Keratinocyte (primary cell): Measurements from ENCODE around the gene REN. TPM values are rescaled to one million over a fixed set of nuclear protein-coding genes. Genes with fewer than 3 reads are reported as not detected.

ENCODE experiments used
- DNase-seq: peaks from one replicate; pipeline ENCODE4 v3.0.0-alpha.2; 2011; ENCODE audit warnings: low read depth, missing footprints, low spot score
- FAIRE-seq: peaks from 2 replicates; lab custom pipeline; 2011; peaks lifted over from hg19 to GRCh38; lab: Jason Lieb, UNC
- H2AFZ ChIP-seq: 2 replicates; pipeline ENCODE4 v1.6.0; 2012; ENCODE audit warnings: low read length, control low read depth, inconsistent platforms; ENCODE audit not compliant: control insufficient read depth
- H3K27ac ChIP-seq: 2 replicates; pipeline ENCODE4 v1.5.1; 2011; ENCODE audit warnings: low read length; ENCODE audit not compliant: control insufficient read depth, insufficient read depth
- H3K27me3 ChIP-seq: 3 replicates; pipeline ENCODE4 v1.6.0; 2011; ENCODE audit warnings: low read length; ENCODE audit not compliant: control insufficient read depth, insufficient read depth; ENCODE audit errors: extremely low read depth
- H3K36me3 ChIP-seq, 2 experiments: 2 replicates in 1 of 2; 3 replicates in 1 of 2; pipeline ENCODE4 v1.5.1; 2011; ENCODE audit warnings: low read length in 2 of 2, mild to moderate bottlenecking in 1 of 2; ENCODE audit not compliant: control insufficient read depth in 2 of 2, insufficient read depth in 2 of 2; ENCODE audit errors: extremely low read depth in 1 of 2
- H3K4me1 ChIP-seq: 3 replicates; pipeline ENCODE4 v1.5.1; 2011; ENCODE audit warnings: low read length; ENCODE audit not compliant: control insufficient read depth, insufficient read depth; ENCODE audit errors: extremely low read depth
- H3K4me2 ChIP-seq: 3 replicates; pipeline ENCODE4 v1.6.0; 2011; ENCODE audit warnings: low read depth, low read length; ENCODE audit not compliant: control insufficient read depth, insufficient read depth; ENCODE audit errors: extremely low read depth
- H3K4me3 ChIP-seq, 3 experiments: fragments of 200-600 bp in 1 of 3; sonication (generic) in 1 of 3; 2 replicates in 2 of 3; 3 replicates in 1 of 3; pipeline ENCODE4 v1.5.1; 2011 to 2016; ENCODE audit warnings: low read length in 3 of 3, mild to moderate bottlenecking in 3 of 3, control low read depth in 2 of 3, inconsistent platforms in 1 of 3, low read depth in 1 of 3, mixed read lengths in 1 of 3, mixed run types in 1 of 3, moderate library complexity in 1 of 3; ENCODE audit not compliant: control insufficient read depth in 2 of 3, insufficient read depth in 2 of 3; ENCODE audit errors: extremely low read depth in 1 of 3
- H3K79me2 ChIP-seq: 2 replicates; pipeline ENCODE4 v1.6.0; 2012; ENCODE audit warnings: low read length; ENCODE audit not compliant: control insufficient read depth, insufficient read depth
- H3K9ac ChIP-seq: 3 replicates; pipeline ENCODE4 v1.6.0; 2011; ENCODE audit warnings: low read length; ENCODE audit not compliant: control insufficient read depth, insufficient read depth; ENCODE audit errors: extremely low read depth
- H3K9me1 ChIP-seq: 3 replicates; pipeline ENCODE4 v1.6.0; 2011; ENCODE audit warnings: low read length; ENCODE audit not compliant: control insufficient read depth, insufficient read depth; ENCODE audit errors: extremely low read depth
- H3K9me3 ChIP-seq: 2 replicates; pipeline ENCODE4 v1.5.1; 2012; ENCODE audit warnings: low read depth, low read length; ENCODE audit not compliant: control insufficient read depth
- H4K20me1 ChIP-seq: 3 replicates; pipeline ENCODE4 v1.6.0; 2011; ENCODE audit warnings: low read length; ENCODE audit not compliant: control insufficient read depth, insufficient read depth; ENCODE audit errors: extremely low read depth
- CTCF ChIP-seq, 3 experiments: IDR thresholded peaks in 1 of 3; conservative IDR thresholded peaks in 1 of 3; optimal IDR thresholded peaks in 1 of 3; 2 replicates in 2 of 3; 3 replicates in 1 of 3; pipeline versions ENCODE3 to v1.5.1; 2011; ENCODE audit warnings: low read length in 3 of 3, mild to moderate bottlenecking in 3 of 3, moderate library complexity in 2 of 3, control low read depth in 1 of 3, inconsistent platforms in 1 of 3; ENCODE audit not compliant: insufficient read depth in 2 of 3; ENCODE audit errors: extremely low read depth in 1 of 3
- EZH2 ChIP-seq: IDR thresholded peaks from one replicate; pipeline ENCODE4 v1.6.1; 2012; ENCODE audit warnings: inconsistent platforms, mild to moderate bottlenecking, low read length, moderate library complexity
- dilution Hi-C: fragments of 300-500 bp; cut with MboI; formaldehyde crosslinking; loops from one replicate; pipeline ENCODE4 v1.7.0; 2020; ENCODE audit warnings: low sequenced_read_pairs; ENCODE audit not compliant: extremely low pct_ligation_motif_present
- polyA plus RNA-seq, 5 experiments: library from polyadenylated mRNA; depleted of rRNA in 3 of 5; stranded (reverse) in 3 of 5; stranded (forward) in 1 of 5; unstranded in 1 of 5; fragments of >200 nt; gene quantifications; 1 replicate in 1 of 5; 2 replicates in 3 of 5; 3 replicates in 1 of 5; pipeline versions ENCODE4 v1.2.1 to v1.2.3, GENCODE V29; 2011 to 2012; ENCODE audit warnings: missing spikeins in 2 of 5, low read depth in 1 of 5, low replicate concordance in 1 of 5

REN gene
- polyA plus RNA-seq, 1 donor (not counting 4 experiments of a cell fraction or from before 2014, with no cell fraction given), result not detected

DNA sequence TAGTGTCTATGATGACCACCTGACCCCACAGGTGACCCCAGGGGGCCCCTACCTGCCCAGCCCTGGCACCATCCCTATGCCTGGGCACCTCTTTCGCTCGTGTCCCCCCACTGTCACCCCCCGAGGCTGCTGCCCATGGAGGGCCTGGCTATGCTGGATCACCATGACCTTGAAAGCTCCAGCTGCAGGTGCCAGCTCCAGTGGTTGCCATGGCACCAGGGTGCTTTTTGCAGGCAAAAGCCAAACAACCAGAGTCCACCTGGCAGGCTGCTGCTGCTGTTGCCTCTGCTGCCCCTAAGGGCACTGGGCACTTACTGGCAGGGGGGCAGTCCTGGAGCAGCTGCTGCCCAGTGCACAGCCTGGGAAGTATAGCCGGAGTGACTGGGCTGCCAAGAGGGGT is 36.0 kb downstream of the REN start:
- FAIRE-seq, result no peak
- no peak for DNase-seq

DNA sequence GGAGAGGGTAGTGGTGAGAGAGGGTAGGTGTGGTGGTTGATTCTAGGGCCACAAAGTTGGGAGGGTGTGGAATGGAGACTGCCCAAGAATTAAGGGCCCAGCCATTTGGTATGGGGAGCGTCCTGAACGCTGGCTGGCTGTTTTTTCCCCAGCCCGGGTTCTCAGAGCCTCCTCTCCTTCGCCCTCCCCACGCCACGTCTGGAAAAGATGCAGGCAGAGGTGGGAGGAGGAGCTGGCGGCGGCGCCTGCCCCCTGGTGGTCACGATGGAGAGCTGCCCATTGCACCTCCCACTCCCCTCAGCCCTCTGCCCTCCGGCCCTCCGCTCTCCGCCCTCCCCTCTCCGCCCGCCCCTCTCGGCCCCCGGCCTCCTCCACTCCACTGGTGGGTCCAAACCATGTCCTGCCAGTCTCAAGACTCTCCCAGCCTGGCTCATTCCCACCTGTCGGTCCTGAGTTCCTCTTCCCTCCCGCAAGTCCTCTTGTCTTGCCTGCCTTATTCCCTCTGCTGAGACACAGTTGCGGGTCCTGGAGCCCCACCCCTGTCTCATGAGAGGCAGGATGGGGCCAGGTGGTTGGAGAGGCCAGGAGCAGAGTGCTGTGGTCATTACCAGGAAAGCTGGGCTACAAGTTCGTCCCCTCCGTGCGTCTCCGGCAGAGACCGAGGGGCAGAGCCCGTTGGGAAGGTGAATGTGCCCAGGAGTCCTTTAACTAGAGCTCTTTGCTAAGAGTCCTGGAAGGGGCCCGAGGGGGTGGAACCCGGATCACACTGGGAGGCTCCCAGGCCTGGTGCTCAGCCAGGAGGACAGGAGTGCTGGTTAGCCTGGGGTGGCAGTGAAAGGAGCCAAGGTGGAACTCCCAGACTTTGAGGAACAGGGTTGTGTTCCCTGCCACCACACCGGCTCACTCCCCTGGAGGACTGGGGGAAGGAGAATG is 36.9 kb downstream of the REN start:
- Histone ChIP-seq H3K9me3 (no peaks in the 10 kb centered on the region), H3K79me2 (no peaks in the 10 kb centered on the region), H3K4me1 (peaks cover 32% of the 10 kb centered on the region), H3K36me3 (no peaks in the 10 kb centered on the region), H3K27me3 (no peaks in the 10 kb centered on the region), H2AFZ (peak overlapping the region; percentile 88), H4K20me1 (no peaks in the 10 kb centered on the region), H3K9ac (peak overlapping the region; percentile 60), H3K27ac (peak overlapping the region; percentile 18), H3K4me2 (peak overlapping the region; percentile 87), H3K4me3 (peak overlapping the region; percentile 11 to 71 (median 52)), H3K9me1 (no peaks in the 10 kb centered on the region)
- DNase-seq (no peak), FAIRE-seq (peak; percentile 81)
- dilution Hi-C loops, result loop anchor here (25.0 kb wide), 1 partner anchor 267 kb away; the partner anchor contains the start of gene SNRPE
- TF ChIP-seq CTCF (optimal IDR thresholded peaks at IDR 0.05 in 1 of 3, IDR thresholded peaks at IDR 0.05 in 1 of 3, conservative IDR thresholded peaks at IDR 0.05 in 1 of 3; ENCODE audit: extremely low read depth in 1 of 3, insufficient read depth in 2 of 3, low read length in 3 of 3) (peak; percentile 54 to 97 (median 95)), EZH2 (no peak)

More for the DNA sequence above, 36.0 kb downstream of the REN start:
- TF ChIP-seq CTCF (optimal IDR thresholded peaks at IDR 0.05 in 1 of 3, IDR thresholded peaks at IDR 0.05 in 1 of 3, conservative IDR thresholded peaks at IDR 0.05 in 1 of 3; ENCODE audit: extremely low read depth in 1 of 3, insufficient read depth in 2 of 3, low read length in 3 of 3) (no peak), EZH2 (no peak)
- Histone ChIP-seq H3K9ac (peak overlapping the region; percentile 2), H3K27me3 (no peaks in the 10 kb centered on the region), H3K4me1 (peaks cover 32% of the 10 kb centered on the region), H2AFZ (no peak overlapping the region), H4K20me1 (no peaks in the 10 kb centered on the region), H3K27ac (no peak overlapping the region), H3K36me3 (no peaks in the 10 kb centered on the region), H3K79me2 (no peaks in the 10 kb centered on the region), H3K4me2 (no peak overlapping the region), H3K4me3 (peak overlapping the region in 1 of 3 experiments; percentile 3), H3K9me3 (no peaks in the 10 kb centered on the region), H3K9me1 (no peaks in the 10 kb centered on the region)
- dilution Hi-C loops, result loop anchor here (25.0 kb wide), 1 partner anchor 268 kb away; the partner anchor contains the start of gene SNRPE
